Measurements from ENCODE around the gene PTS. TPM values are rescaled to one million over a fixed set of nuclear protein-coding genes. Genes with fewer than 3 reads are reported as not detected.

Gene PTS
- total RNA-seq, 2 experiments from 2014 or later: 22.6 to 37.8 TPM

DNA sequence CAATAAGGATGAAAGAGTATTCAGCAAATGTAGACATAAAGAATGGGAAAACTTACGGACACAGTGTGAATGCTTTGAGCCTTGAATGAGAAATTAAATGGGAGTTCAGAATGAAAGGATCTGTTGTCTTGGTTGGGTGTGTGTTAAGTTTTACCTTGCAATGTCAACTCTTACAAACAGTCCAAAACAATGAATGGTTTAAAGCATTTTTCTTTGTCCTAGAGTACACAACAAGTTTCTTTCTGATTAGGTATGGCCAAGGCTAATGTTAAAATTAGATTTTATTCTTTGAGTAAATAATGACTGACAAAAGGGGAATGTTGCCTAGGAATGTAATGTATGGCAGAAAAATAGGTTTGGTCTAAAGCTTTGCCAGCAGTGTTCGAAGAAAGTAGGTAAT is 2.5 kb downstream of the PTS start:
- CTCF ChIA-PET (ENCODE audit: unreplicated experiment): no interaction called here
- POLR2A ChIA-PET: interaction anchor here (0.6 to 1.1 kb wide), 3 partner anchors 8 to 1084 kb away, joined by 3 to 6 read pairs (median 3); no protein-coding TSS in a partner anchor
- no peak for DNase-seq (ENCODE audit: low spot score)
- Histone ChIP-seq H3K9me2 (ENCODE audit: insufficient read depth, low read length) (no peaks in the 10 kb centered on the region), H3K79me2 (ENCODE audit: insufficient read depth, low read depth, low read length) (peaks cover 13% of the 10 kb centered on the region; the same call in 1 of the 2 replicates), H3K36me3 (ENCODE audit: insufficient read depth, low read length) (peaks cover 36% of the 10 kb centered on the region; the same call in 1 of the 2 replicates), H3K4me3 (ENCODE audit: low read depth, low read length, poor library complexity, severe bottlenecking) (no peak overlapping the region), H3K9me3 (ENCODE audit: low read length) (no peaks in the 10 kb centered on the region), H4K20me1 (ENCODE audit: insufficient read depth, low read length) (no peaks in the 10 kb centered on the region), H3K4me1 (ENCODE audit: insufficient read depth, low read length, poor library complexity, severe bottlenecking) (peaks cover 10% of the 10 kb centered on the region), H2AFZ (ENCODE audit: low read length) (no peak overlapping the region), H3K4me2 (ENCODE audit: low read length) (no peak overlapping the region), H3K27ac (ENCODE audit: low read depth, low read length, poor library complexity, severe bottlenecking) (no peak overlapping the region)
- intact Hi-C loops (cut with micrococcal nuclease; ENCODE audit: unreplicated experiment): no loop called here
- BruUV-seq (replicated peaks): no TSS peak
- no peak for TF ChIP-seq EZH2phosphoT487 (IDR thresholded peaks at IDR 0.05; ENCODE audit: borderline replicate concordance, low read depth, low read length)

- Histone ChIP-seq H3K9me3 (ENCODE audit: low read length) (no peaks in the 10 kb centered on the region), H4K20me1 (ENCODE audit: insufficient read depth, low read length) (no peaks in the 10 kb centered on the region), H3K9me2 (ENCODE audit: insufficient read depth, low read length) (no peaks in the 10 kb centered on the region), H3K27ac (ENCODE audit: low read depth, low read length, poor library complexity, severe bottlenecking) (no peak overlapping the region), H2AFZ (ENCODE audit: low read length) (no peak overlapping the region), H3K36me3 (ENCODE audit: insufficient read depth, low read length) (peaks cover 39% of the 10 kb centered on the region; the same call in 1 of the 2 replicates), H3K79me2 (ENCODE audit: insufficient read depth, low read depth, low read length) (peaks cover 13% of the 10 kb centered on the region; the same call in 1 of the 2 replicates), H3K4me3 (ENCODE audit: low read depth, low read length, poor library complexity, severe bottlenecking) (no peak overlapping the region), H3K4me1 (ENCODE audit: insufficient read depth, low read length, poor library complexity, severe bottlenecking) (peaks cover 10% of the 10 kb centered on the region), H3K4me2 (ENCODE audit: low read length) (no peak overlapping the region)
- intact Hi-C loops (cut with micrococcal nuclease; ENCODE audit: unreplicated experiment): no loop called here
- no TSS peak for BruUV-seq (replicated peaks)
- CTCF ChIA-PET (ENCODE audit: unreplicated experiment): no interaction called here
- DNase-seq (ENCODE audit: low spot score): no peak
- POLR2A ChIA-PET: interaction anchor here (0.6 to 1.1 kb wide), 3 partner anchors 8 to 1084 kb away, joined by 3 to 6 read pairs (median 3); no protein-coding TSS in a partner anchor
- TF ChIP-seq, protein P1, sequence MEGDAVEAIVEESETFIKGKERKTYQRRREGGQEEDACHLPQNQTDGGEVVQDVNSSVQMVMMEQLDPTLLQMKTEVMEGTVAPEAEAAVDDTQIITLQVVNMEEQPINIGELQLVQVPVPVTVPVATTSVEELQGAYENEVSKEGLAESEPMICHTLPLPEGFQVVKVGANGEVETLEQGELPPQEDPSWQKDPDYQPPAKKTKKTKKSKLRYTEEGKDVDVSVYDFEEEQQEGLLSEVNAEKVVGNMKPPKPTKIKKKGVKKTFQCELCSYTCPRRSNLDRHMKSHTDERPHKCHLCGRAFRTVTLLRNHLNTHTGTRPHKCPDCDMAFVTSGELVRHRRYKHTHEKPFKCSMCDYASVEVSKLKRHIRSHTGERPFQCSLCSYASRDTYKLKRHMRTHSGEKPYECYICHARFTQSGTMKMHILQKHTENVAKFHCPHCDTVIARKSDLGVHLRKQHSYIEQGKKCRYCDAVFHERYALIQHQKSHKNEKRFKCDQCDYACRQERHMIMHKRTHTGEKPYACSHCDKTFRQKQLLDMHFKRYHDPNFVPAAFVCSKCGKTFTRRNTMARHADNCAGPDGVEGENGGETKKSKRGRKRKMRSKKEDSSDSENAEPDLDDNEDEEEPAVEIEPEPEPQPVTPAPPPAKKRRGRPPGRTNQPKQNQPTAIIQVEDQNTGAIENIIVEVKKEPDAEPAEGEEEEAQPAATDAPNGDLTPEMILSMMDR (conservative IDR thresholded peaks at IDR 0.05; ENCODE audit: low read length): no peak
- TF ChIP-seq EZH2phosphoT487 (IDR thresholded peaks at IDR 0.05; ENCODE audit: borderline replicate concordance, low read depth, low read length): no peak
These were observed 2.9 kb downstream of the PTS start for GRCh38 chr11:112229159-112229558.

DNA sequence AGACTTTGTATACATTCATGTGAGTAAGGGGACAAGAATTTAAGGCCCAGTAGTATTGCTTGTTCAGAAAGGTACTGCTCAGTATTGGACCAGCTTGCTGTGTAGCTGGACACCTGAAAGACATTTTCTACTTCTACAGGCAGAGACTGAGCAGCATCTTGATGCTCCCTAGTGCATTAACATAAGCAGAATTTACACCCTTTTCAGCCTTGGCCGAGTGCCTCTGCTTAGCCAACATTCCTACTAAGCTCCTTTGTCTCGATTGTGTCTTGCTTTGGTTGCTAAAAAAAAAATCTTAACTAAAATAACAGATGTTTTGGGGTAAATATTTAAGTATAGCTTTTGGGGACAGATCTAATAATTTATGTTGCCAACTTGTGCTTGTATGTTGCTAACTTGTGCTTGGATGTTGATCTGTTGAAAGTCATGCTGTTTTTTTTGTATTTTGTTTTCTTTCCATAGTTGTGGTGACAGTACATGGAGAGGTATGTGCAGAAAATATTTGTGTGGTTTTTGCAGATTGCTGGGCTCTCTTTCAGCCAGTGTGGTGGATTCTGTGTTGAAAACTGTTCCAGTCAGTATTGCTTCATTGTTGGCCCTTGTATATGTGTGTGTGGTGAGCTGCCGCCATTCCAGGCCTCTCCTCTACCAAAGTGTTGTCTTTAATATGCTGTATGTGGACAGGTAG is 3.7 kb downstream of the PTS start:
- Histone ChIP-seq H3K4me3 (ENCODE audit: low read depth, low read length, poor library complexity, severe bottlenecking) (no peak overlapping the region), H4K20me1 (ENCODE audit: insufficient read depth, low read length) (no peaks in the 10 kb centered on the region), H3K27ac (ENCODE audit: low read depth, low read length, poor library complexity, severe bottlenecking) (no peak overlapping the region), H3K4me1 (ENCODE audit: insufficient read depth, low read length, poor library complexity, severe bottlenecking) (peaks cover 10% of the 10 kb centered on the region), H3K79me2 (ENCODE audit: insufficient read depth, low read depth, low read length) (peaks cover 13% of the 10 kb centered on the region; the same call in 1 of the 2 replicates), H3K4me2 (ENCODE audit: low read length) (no peak overlapping the region), H2AFZ (ENCODE audit: low read length) (no peak overlapping the region), H3K36me3 (ENCODE audit: insufficient read depth, low read length) (peaks cover 44% of the 10 kb centered on the region; the same call in 1 of the 2 replicates), H3K9me3 (ENCODE audit: low read length) (no peaks in the 10 kb centered on the region), H3K9me2 (ENCODE audit: insufficient read depth, low read length) (no peaks in the 10 kb centered on the region)
- CTCF ChIA-PET (ENCODE audit: unreplicated experiment): no interaction called here
- TF ChIP-seq, protein P1 (conservative IDR thresholded peaks at IDR 0.05; ENCODE audit: low read length): no peak
- TF ChIP-seq EZH2phosphoT487 (IDR thresholded peaks at IDR 0.05; ENCODE audit: borderline replicate concordance, low read depth, low read length): no peak
- no peak for DNase-seq (ENCODE audit: low spot score)
- intact Hi-C loops (cut with micrococcal nuclease; ENCODE audit: unreplicated experiment): no loop called here
- BruUV-seq (replicated peaks): no TSS peak
- POLR2A ChIA-PET: no interaction called here

All from OCI-LY7 (cell line).